Stimulated activated naive B cell treated with anti-CD40 and anti-IgM and Interleukin-4, amounts not matched to agents 10 μg/mL and 1 μg/mL and 100 μg/mL, for 72 hours (primary cell): Measurements from ENCODE around the gene SEL1L2.

Experiments used
- ATAC-seq, 2 donors: fragments of 150-1000 bp; cut with Tn5 transposase; replicated peaks; 2 replicates each; pipeline ENCODE4 v1.10.0; 2021; ENCODE audit warnings: moderate library complexity in 1 of 2
- DNase-seq: peaks from one replicate; pipeline ENCODE4 v3.0.0; 2021
- H3K27ac Mint-ChIP-seq: one replicate; pipeline ENCODE4 v1.8.0; 2022; ENCODE audit warnings: mild to moderate bottlenecking, mixed read lengths
- H3K27me3 Mint-ChIP-seq, 2 donors: one replicate each; pipeline ENCODE4 v1.8.0; 2022; ENCODE audit warnings: mixed read lengths in 2 of 2
- H3K36me3 Mint-ChIP-seq, 2 donors: one replicate each; pipeline ENCODE4 v1.8.0; 2022; ENCODE audit warnings: mixed read lengths in 2 of 2, mild to moderate bottlenecking in 1 of 2
- H3K4me1 Mint-ChIP-seq, 2 donors: one replicate each; pipeline ENCODE4 v1.8.0; 2022; ENCODE audit warnings: mixed read lengths in 2 of 2, mild to moderate bottlenecking in 1 of 2
- H3K4me3 Mint-ChIP-seq, 2 donors: one replicate each; pipeline ENCODE4 v1.8.0; 2022; ENCODE audit warnings: mild to moderate bottlenecking in 2 of 2, mixed read lengths in 2 of 2, moderate library complexity in 1 of 2
- H3K9me3 Mint-ChIP-seq, 2 donors: one replicate each; pipeline ENCODE4 v1.8.0; 2022; ENCODE audit warnings: mixed read lengths in 2 of 2, mild to moderate bottlenecking in 1 of 2

SEL1L2 gene

GRCh38 chr20:13910492-13910891 lies 79.9 kb downstream of the SEL1L2 start:
- H3K27ac Mint-ChIP-seq, result no peak overlapping the region
- no peaks in the 10 kb centered on the region for H3K4me1 Mint-ChIP-seq
- no peak overlapping the region for H3K4me3 Mint-ChIP-seq
- DNase-seq (no peak), ATAC-seq (no peak)
- H3K27me3 Mint-ChIP-seq, result no peaks in the 10 kb centered on the region
- H3K9me3 Mint-ChIP-seq, result no peaks in the 10 kb centered on the region
- no peaks in the 10 kb centered on the region for H3K36me3 Mint-ChIP-seq

- no peak for ATAC-seq
Measured at GRCh38 chr20:13909067-13909466, 81.3 kb downstream of the SEL1L2 start.

GRCh38 chr20:13904766-13905165 lies 85.6 kb downstream of the SEL1L2 start:
- Mint-ChIP-seq H3K4me1 (no peaks in the 10 kb centered on the region), H3K27ac (no peak overlapping the region), H3K9me3 (no peaks in the 10 kb centered on the region), H3K36me3 (no peaks in the 10 kb centered on the region), H3K4me3 (no peak overlapping the region), H3K27me3 (peaks cover 0 to 4% of the 10 kb centered on the region in 2 donors)
- ATAC-seq (no peak), DNase-seq (no peak)

More at GRCh38 chr20:13909067-13909466, 81.3 kb downstream of the SEL1L2 start:
- Mint-ChIP-seq H3K27ac (no peak overlapping the region), H3K36me3 (no peaks in the 10 kb centered on the region), H3K27me3 (no peaks in the 10 kb centered on the region), H3K4me3 (no peak overlapping the region), H3K4me1 (no peaks in the 10 kb centered on the region), H3K9me3 (no peaks in the 10 kb centered on the region)
- DNase-seq, result no peak

- Mint-ChIP-seq H3K4me1 (no peaks in the 10 kb centered on the region), H3K4me3 (no peak overlapping the region), H3K27me3 (peaks cover 0 to 4% of the 10 kb centered on the region in 2 donors), H3K9me3 (no peaks in the 10 kb centered on the region), H3K36me3 (no peaks in the 10 kb centered on the region), H3K27ac (no peak overlapping the region)
- ATAC-seq (no peak), DNase-seq (no peak)
Measured at GRCh38 chr20:13900496-13900895, 89.9 kb downstream of the SEL1L2 start.

- Mint-ChIP-seq H3K36me3 (no peaks in the 10 kb centered on the region), H3K27me3 (peaks cover 0 to under 1% of the 10 kb centered on the region in 2 donors), H3K4me1 (no peaks in the 10 kb centered on the region), H3K9me3 (peaks cover 0 to 3% of the 10 kb centered on the region in 2 donors), H3K4me3 (no peak overlapping the region), H3K27ac (no peak overlapping the region)
- DNase-seq, result no peak
- no peak for ATAC-seq
Measured at GRCh38 chr20:13898012-13898612, 92.3 kb downstream of the SEL1L2 start.

- H3K27ac Mint-ChIP-seq, result no peak overlapping the region
- peaks cover 15 to 16% of the 10 kb centered on the region in 2 donors for H3K9me3 Mint-ChIP-seq
Measured at GRCh38 chr20:13891575-13891974, 98.8 kb downstream of the SEL1L2 start.

GRCh38 chr20:13884803-13885202 lies 105.6 kb downstream of the SEL1L2 start:
- H3K27ac Mint-ChIP-seq, result no peak overlapping the region
- no peak overlapping the region for H3K4me3 Mint-ChIP-seq
- no peak for DNase-seq
- H3K4me1 Mint-ChIP-seq, result no peaks in the 10 kb centered on the region
- no peaks in the 10 kb centered on the region for H3K27me3 Mint-ChIP-seq
- peaks cover 0 to under 1% of the 10 kb centered on the region in 2 donors for H3K9me3 Mint-ChIP-seq
- no peak for ATAC-seq
- H3K36me3 Mint-ChIP-seq, result no peaks in the 10 kb centered on the region

More at GRCh38 chr20:13891575-13891974, 98.8 kb downstream of the SEL1L2 start:
- no peak for DNase-seq
- no peaks in the 10 kb centered on the region for H3K27me3 Mint-ChIP-seq
- no peak for ATAC-seq
- H3K4me3 Mint-ChIP-seq, result no peak overlapping the region
- no peaks in the 10 kb centered on the region for H3K4me1 Mint-ChIP-seq
- H3K36me3 Mint-ChIP-seq, result peaks cover 0 to 5% of the 10 kb centered on the region in 2 donors

- ATAC-seq, result no peak
- Mint-ChIP-seq H3K4me1 (no peaks in the 10 kb centered on the region), H3K27me3 (no peaks in the 10 kb centered on the region), H3K4me3 (no peak overlapping the region), H3K27ac (no peak overlapping the region), H3K9me3 (peaks cover 0 to 1% of the 10 kb centered on the region in 2 donors), H3K36me3 (no peaks in the 10 kb centered on the region)
- no peak for DNase-seq
Measured at GRCh38 chr20:13883425-13883824, 107.0 kb downstream of the SEL1L2 start.

GRCh38 chr20:13878566-13878965 lies 111.8 kb downstream of the SEL1L2 start:
- H3K4me1 Mint-ChIP-seq, result no peaks in the 10 kb centered on the region
- H3K36me3 Mint-ChIP-seq, result no peaks in the 10 kb centered on the region
- DNase-seq, result no peak
- H3K4me3 Mint-ChIP-seq, result no peak overlapping the region
- no peaks in the 10 kb centered on the region for H3K27me3 Mint-ChIP-seq
- no peak overlapping the region for H3K27ac Mint-ChIP-seq
- no peak for ATAC-seq
- peaks cover 0 to 1% of the 10 kb centered on the region in 2 donors for H3K9me3 Mint-ChIP-seq

GRCh38 chr20:13877793-13878192 lies 112.6 kb downstream of the SEL1L2 start:
- H3K27me3 Mint-ChIP-seq, result no peaks in the 10 kb centered on the region
- H3K9me3 Mint-ChIP-seq, result peaks cover 0 to 1% of the 10 kb centered on the region in 2 donors
- no peak overlapping the region for H3K4me3 Mint-ChIP-seq
- no peak for DNase-seq
- H3K4me1 Mint-ChIP-seq, result no peaks in the 10 kb centered on the region
- H3K36me3 Mint-ChIP-seq, result no peaks in the 10 kb centered on the region
- no peak overlapping the region for H3K27ac Mint-ChIP-seq
- no peak for ATAC-seq

- ATAC-seq, result no peak
- Mint-ChIP-seq H3K27ac (no peak overlapping the region), H3K9me3 (peaks cover 0 to 1% of the 10 kb centered on the region in 2 donors), H3K36me3 (no peaks in the 10 kb centered on the region), H3K4me1 (no peaks in the 10 kb centered on the region), H3K27me3 (peaks cover 0 to 9% of the 10 kb centered on the region in 2 donors), H3K4me3 (no peak overlapping the region)
- no peak for DNase-seq
Measured at GRCh38 chr20:13875265-13875811, 115.1 kb downstream of the SEL1L2 start.

- H3K27me3 Mint-ChIP-seq, result peaks cover 0 to 9% of the 10 kb centered on the region in 2 donors
- no peak overlapping the region for H3K27ac Mint-ChIP-seq
- H3K9me3 Mint-ChIP-seq, result no peaks in the 10 kb centered on the region
- no peak for DNase-seq
- no peaks in the 10 kb centered on the region for H3K36me3 Mint-ChIP-seq
- no peaks in the 10 kb centered on the region for H3K4me1 Mint-ChIP-seq
- no peak overlapping the region for H3K4me3 Mint-ChIP-seq
- ATAC-seq, result no peak
Measured at GRCh38 chr20:13874394-13875157, 115.8 kb downstream of the SEL1L2 start.

- no peak for ATAC-seq
- Mint-ChIP-seq H3K9me3 (no peaks in the 10 kb centered on the region), H3K27me3 (peaks cover 0 to 9% of the 10 kb centered on the region in 2 donors), H3K36me3 (no peaks in the 10 kb centered on the region), H3K4me3 (no peak overlapping the region), H3K27ac (no peak overlapping the region), H3K4me1 (no peaks in the 10 kb centered on the region)
- DNase-seq, result no peak
Measured at GRCh38 chr20:13873831-13874230, 116.6 kb downstream of the SEL1L2 start.

- no peak overlapping the region for H3K27ac Mint-ChIP-seq
- H3K27me3 Mint-ChIP-seq, result peaks cover 0 to 9% of the 10 kb centered on the region in 2 donors
- ATAC-seq, result peak in 1 of 2 donors; percentile 34
- H3K9me3 Mint-ChIP-seq, result no peaks in the 10 kb centered on the region
- DNase-seq, result no peak
- H3K4me3 Mint-ChIP-seq, result no peak overlapping the region
- H3K36me3 Mint-ChIP-seq, result no peaks in the 10 kb centered on the region
- H3K4me1 Mint-ChIP-seq, result no peaks in the 10 kb centered on the region
Measured at GRCh38 chr20:13870170-13870748, 120.2 kb downstream of the SEL1L2 start.
